Measurements from ENCODE around the gene SLC17A2. TPM values are rescaled to one million over a fixed set of nuclear protein-coding genes. Genes with fewer than 3 reads are reported as not detected.

Gene SLC17A2
- total and polyA plus RNA-seq, 2 experiments from 2014 or later = not detected

DNA sequence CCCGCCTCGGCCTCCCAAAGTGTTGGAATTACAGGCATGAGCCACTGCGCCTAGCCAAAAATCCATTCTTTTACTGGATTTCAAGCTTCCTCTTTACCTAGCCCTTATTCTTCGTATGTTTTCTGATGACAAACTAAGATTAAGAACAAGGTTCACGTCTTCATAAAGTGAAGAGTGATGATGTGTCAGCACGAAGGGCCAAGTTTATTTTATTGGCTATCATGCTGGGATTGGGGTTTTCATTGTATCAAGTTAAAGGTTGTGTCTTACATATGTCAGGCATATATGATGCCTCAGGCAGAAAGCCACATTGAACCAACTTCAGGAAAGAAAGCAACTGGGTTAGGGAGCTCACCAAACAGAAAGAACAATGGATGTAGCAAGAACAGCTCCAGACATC, 36.7 kb downstream of the SLC17A2 start:
- H3K27ac ChIP-seq (ENCODE audit: low read depth) = no peak overlapping the region
- H3K27me3 Mint-ChIP-seq (ENCODE audit: insufficient read depth, low read depth, poor library complexity) = no peaks in the 10 kb centered on the region
- ATAC-seq = no peak
- H3K79me2 ChIP-seq (replicated peaks; ENCODE audit: insufficient read depth) = no peaks in the 10 kb centered on the region
- no peaks in the 10 kb centered on the region for H3K9me3 Mint-ChIP-seq
- no peak overlapping the region for H3K27ac Mint-ChIP-seq
- no peaks in the 10 kb centered on the region for H3K36me3 ChIP-seq (ENCODE audit: insufficient read depth)
- no peak overlapping the region for H3K4me3 Mint-ChIP-seq
- TF ChIP-seq JUNB (IDR thresholded peaks at IDR 0.05; ENCODE audit: unreplicated experiment) = no peak
- TF ChIP-seq, protein P1, sequence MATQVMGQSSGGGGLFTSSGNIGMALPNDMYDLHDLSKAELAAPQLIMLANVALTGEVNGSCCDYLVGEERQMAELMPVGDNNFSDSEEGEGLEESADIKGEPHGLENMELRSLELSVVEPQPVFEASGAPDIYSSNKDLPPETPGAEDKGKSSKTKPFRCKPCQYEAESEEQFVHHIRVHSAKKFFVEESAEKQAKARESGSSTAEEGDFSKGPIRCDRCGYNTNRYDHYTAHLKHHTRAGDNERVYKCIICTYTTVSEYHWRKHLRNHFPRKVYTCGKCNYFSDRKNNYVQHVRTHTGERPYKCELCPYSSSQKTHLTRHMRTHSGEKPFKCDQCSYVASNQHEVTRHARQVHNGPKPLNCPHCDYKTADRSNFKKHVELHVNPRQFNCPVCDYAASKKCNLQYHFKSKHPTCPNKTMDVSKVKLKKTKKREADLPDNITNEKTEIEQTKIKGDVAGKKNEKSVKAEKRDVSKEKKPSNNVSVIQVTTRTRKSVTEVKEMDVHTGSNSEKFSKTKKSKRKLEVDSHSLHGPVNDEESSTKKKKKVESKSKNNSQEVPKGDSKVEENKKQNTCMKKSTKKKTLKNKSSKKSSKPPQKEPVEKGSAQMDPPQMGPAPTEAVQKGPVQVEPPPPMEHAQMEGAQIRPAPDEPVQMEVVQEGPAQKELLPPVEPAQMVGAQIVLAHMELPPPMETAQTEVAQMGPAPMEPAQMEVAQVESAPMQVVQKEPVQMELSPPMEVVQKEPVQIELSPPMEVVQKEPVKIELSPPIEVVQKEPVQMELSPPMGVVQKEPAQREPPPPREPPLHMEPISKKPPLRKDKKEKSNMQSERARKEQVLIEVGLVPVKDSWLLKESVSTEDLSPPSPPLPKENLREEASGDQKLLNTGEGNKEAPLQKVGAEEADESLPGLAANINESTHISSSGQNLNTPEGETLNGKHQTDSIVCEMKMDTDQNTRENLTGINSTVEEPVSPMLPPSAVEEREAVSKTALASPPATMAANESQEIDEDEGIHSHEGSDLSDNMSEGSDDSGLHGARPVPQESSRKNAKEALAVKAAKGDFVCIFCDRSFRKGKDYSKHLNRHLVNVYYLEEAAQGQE (IDR thresholded peaks at IDR 0.05; ENCODE audit: unreplicated experiment) = no peak
- TF ChIP-seq, protein P2, sequence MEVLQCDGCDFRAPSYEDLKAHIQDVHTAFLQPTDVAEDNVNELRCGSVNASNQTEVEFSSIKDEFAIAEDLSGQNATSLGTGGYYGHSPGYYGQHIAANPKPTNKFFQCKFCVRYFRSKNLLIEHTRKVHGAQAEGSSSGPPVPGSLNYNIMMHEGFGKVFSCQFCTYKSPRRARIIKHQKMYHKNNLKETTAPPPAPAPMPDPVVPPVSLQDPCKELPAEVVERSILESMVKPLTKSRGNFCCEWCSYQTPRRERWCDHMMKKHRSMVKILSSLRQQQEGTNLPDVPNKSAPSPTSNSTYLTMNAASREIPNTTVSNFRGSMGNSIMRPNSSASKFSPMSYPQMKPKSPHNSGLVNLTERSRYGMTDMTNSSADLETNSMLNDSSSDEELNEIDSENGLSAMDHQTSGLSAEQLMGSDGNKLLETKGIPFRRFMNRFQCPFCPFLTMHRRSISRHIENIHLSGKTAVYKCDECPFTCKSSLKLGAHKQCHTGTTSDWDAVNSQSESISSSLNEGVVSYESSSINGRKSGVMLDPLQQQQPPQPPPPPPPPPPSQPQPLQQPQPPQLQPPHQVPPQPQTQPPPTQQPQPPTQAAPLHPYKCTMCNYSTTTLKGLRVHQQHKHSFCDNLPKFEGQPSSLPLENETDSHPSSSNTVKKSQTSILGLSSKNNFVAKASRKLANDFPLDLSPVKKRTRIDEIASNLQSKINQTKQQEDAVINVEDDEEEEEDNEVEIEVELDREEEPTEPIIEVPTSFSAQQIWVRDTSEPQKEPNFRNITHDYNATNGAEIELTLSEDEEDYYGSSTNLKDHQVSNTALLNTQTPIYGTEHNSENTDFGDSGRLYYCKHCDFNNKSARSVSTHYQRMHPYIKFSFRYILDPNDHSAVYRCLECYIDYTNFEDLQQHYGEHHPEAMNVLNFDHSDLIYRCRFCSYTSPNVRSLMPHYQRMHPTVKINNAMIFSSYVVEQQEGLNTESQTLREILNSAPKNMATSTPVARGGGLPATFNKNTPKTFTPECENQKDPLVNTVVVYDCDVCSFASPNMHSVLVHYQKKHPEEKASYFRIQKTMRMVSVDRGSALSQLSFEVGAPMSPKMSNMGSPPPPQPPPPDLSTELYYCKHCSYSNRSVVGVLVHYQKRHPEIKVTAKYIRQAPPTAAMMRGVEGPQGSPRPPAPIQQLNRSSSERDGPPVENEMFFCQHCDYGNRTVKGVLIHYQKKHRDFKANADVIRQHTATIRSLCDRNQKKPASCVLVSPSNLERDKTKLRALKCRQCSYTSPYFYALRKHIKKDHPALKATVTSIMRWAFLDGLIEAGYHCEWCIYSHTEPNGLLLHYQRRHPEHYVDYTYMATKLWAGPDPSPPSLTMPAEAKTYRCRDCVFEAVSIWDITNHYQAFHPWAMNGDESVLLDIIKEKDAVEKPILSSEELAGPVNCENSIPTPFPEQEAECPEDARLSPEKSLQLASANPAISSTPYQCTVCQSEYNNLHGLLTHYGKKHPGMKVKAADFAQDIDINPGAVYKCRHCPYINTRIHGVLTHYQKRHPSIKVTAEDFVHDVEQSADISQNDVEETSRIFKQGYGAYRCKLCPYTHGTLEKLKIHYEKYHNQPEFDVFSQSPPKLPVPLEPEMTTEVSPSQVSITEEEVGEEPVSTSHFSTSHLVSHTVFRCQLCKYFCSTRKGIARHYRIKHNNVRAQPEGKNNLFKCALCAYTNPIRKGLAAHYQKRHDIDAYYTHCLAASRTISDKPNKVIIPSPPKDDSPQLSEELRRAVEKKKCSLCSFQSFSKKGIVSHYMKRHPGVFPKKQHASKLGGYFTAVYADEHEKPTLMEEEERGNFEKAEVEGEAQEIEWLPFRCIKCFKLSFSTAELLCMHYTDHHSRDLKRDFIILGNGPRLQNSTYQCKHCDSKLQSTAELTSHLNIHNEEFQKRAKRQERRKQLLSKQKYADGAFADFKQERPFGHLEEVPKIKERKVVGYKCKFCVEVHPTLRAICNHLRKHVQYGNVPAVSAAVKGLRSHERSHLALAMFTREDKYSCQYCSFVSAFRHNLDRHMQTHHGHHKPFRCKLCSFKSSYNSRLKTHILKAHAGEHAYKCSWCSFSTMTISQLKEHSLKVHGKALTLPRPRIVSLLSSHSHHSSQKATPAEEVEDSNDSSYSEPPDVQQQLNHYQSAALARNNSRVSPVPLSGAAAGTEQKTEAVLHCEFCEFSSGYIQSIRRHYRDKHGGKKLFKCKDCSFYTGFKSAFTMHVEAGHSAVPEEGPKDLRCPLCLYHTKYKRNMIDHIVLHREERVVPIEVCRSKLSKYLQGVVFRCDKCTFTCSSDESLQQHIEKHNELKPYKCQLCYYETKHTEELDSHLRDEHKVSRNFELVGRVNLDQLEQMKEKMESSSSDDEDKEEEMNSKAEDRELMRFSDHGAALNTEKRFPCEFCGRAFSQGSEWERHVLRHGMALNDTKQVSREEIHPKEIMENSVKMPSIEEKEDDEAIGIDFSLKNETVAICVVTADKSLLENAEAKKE (CRISPR knock-in tag; IDR thresholded peaks at IDR 0.05) = no peak
- TF ChIP-seq, protein P3, sequence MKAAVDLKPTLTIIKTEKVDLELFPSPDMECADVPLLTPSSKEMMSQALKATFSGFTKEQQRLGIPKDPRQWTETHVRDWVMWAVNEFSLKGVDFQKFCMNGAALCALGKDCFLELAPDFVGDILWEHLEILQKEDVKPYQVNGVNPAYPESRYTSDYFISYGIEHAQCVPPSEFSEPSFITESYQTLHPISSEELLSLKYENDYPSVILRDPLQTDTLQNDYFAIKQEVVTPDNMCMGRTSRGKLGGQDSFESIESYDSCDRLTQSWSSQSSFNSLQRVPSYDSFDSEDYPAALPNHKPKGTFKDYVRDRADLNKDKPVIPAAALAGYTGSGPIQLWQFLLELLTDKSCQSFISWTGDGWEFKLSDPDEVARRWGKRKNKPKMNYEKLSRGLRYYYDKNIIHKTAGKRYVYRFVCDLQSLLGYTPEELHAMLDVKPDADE (IDR thresholded peaks at IDR 0.05) = no peak
- no peak for TF ChIP-seq STAT1 (IDR thresholded peaks at IDR 0.05; ENCODE audit: unreplicated experiment)
- no peak for TF ChIP-seq ZNF331 (CRISPR knock-in tag; IDR thresholded peaks at IDR 0.05; ENCODE audit: low read depth)
- no peak for TF ChIP-seq NANOG (IDR thresholded peaks at IDR 0.05; ENCODE audit: borderline replicate concordance)
- TF ChIP-seq ZNF114 (CRISPR knock-in tag; IDR thresholded peaks at IDR 0.05) = no peak
- TF ChIP-seq, protein P4, sequence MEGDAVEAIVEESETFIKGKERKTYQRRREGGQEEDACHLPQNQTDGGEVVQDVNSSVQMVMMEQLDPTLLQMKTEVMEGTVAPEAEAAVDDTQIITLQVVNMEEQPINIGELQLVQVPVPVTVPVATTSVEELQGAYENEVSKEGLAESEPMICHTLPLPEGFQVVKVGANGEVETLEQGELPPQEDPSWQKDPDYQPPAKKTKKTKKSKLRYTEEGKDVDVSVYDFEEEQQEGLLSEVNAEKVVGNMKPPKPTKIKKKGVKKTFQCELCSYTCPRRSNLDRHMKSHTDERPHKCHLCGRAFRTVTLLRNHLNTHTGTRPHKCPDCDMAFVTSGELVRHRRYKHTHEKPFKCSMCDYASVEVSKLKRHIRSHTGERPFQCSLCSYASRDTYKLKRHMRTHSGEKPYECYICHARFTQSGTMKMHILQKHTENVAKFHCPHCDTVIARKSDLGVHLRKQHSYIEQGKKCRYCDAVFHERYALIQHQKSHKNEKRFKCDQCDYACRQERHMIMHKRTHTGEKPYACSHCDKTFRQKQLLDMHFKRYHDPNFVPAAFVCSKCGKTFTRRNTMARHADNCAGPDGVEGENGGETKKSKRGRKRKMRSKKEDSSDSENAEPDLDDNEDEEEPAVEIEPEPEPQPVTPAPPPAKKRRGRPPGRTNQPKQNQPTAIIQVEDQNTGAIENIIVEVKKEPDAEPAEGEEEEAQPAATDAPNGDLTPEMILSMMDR (conservative IDR thresholded peaks at IDR 0.05; ENCODE audit: low read depth in 2 of 2) = no peak
- no peak for TF ChIP-seq POLR2AphosphoS5 (IDR thresholded peaks at IDR 0.05; ENCODE audit: low read depth)
- TF ChIP-seq CREB1 (CRISPR knock-in tag; IDR thresholded peaks at IDR 0.05; ENCODE audit: low read depth) = no peak
- no peak for TF ChIP-seq EZH2 (IDR thresholded peaks at IDR 0.05; ENCODE audit: low read depth, unreplicated experiment)
- TF ChIP-seq EZH2phosphoT487 (IDR thresholded peaks at IDR 0.05; ENCODE audit: unreplicated experiment) = no peak
- no peaks in the 10 kb centered on the region for H3K9me2 ChIP-seq (ENCODE audit: insufficient read depth)
- no peaks in the 10 kb centered on the region for H3K27me3 ChIP-seq (ENCODE audit: insufficient read depth)
- no peaks in the 10 kb centered on the region for H3K4me1 ChIP-seq (ENCODE audit: insufficient read depth)
- H3F3A ChIP-seq (replicated peaks; ENCODE audit: low read depth) = no peaks in the 10 kb centered on the region
- no peak overlapping the region for H3K4me2 ChIP-seq
- H3K36me3 Mint-ChIP-seq (ENCODE audit: low read depth) = no peaks in the 10 kb centered on the region
- no peak overlapping the region for H2AFZ ChIP-seq
- peaks cover 5% of the 10 kb centered on the region for H3K4me1 Mint-ChIP-seq
- DNase-seq (ENCODE audit: low spot score) = no peak
- H3K4me3 ChIP-seq = no peak overlapping the region
- no peaks in the 10 kb centered on the region for H4K20me1 ChIP-seq (replicated peaks; ENCODE audit: insufficient read depth)
